ENCODE results near the gene AK2.
"Not testable (repeated sequence)": the region's sequence is repeated elsewhere in the genome, so short reads cannot be mapped to it uniquely, and the experiment has no call there.

AK2 gene

DNA sequence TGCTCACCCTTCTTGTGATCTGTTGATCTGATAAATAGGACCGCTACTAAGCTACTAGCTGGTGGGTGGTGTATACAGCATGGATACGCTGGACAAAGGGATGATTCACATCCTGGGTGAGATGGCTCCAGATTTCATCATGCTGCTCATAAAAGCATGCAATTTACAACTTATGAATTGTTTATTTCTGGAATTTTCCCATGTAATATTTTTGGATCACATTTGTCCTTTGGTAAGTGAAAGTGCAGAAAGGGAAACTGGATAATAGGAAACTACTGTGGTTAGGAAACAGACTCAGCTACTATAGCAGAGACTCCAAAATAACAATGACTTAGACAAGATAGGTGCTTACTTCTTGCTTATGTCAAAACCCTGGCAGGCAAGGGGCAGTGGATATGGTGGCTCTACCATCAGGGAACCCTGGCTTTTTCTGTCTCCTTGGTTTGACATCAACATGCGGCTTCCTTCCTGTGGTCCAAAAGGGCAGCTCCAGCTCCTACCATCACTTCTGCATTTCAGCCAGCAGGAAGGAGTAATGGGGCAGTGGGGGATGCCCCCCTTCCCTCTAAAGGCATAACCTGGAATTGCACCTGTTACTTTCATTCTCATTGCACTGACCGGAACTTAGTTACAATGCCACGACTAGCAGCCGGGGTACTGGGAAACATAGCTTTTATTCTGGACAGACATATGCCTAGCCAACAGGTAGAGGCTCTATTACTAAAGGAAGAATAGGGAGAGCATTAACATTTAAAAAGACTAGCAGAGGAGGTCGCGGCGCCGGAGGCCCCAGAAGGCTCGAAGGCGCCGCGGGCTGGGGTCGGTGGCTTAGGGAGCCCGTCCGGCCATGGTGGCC, 13.8 kb upstream of the AK2 start:
- DNase-seq (ENCODE audit: low spot score) = no peak

DNA sequence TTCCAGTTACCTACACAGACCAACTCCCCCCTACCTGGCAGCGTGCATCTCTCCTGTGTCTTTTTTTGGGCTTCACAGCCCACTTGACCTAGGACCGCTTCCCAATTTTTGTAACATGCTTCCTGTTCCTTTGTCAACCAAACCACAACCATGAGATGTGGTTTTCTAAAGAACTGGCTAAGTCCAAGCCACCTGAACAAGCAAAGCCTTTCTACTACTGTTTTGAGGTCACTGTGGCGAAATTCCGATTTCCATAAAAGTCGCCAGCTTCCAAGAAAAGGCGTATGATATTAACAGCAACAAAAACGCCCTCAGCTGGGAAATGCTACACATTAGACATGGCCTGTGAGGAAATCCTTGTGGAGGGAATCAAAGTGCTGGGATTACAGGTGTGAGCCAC, 12.7 kb upstream of the AK2 start:
- no peak for DNase-seq (ENCODE audit: low spot score)

DNA sequence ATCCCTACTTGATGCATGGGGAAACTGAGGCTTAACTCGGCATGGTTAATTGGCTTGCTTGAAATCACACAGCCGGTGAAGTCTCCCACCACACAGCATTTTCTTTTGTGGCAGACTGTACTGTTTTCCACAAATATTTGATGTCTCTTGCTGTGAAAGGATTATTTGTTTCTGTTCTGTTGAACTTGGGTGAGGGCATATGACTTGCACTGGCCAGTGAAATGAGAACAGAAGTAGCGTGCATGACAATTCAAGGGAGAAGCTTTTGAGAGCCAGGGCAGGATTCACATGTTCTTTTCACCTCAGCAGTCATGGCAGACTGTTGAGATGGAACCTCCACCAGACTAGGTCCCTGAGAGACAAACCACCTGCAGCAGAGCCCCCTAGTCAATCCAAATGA, 11.7 kb upstream of the AK2 start:
- no peak for DNase-seq (ENCODE audit: low spot score)

DNA sequence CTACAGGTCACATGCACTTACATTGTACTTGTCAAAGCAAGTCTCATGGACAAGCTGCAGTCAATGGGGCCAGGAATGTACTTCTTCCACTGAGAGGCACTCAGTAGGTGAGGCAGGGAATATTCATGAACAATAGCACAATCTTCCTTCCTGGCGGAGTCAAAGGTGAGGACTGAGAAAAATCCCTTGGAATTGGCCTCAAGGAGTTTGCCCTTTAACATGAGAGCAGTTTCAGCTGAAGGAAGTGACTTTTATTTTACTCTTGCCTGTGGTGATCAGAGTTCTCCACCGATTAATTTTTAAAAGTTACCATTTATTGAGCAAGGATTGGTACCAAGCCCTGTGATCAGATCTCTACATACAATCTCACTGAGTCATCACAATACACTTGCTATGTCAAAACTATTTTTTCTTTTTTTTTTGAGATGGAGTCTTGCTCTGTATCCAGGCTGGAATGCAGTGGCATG, 11.2 kb upstream of the AK2 start:
- no peak for DNase-seq (ENCODE audit: low spot score)

DNA sequence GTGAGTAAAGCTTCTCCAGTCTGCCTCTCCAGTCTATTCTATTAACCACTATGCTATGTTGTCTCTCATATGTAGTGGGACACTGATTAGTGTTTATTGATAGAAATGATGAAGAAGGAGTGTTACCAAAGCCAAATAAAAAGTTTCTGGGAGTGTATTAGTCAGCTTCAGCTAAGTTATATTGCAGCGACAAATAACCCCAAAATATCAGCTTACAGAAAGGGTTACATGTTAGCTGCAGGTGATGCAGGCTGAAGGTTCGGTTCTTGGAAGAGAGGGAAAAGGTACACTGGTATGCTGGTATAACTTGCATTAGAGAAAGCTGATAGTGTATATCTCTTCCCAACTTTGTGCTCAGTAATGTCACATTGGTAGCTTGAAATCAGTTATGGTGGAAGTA, 10.6 kb upstream of the AK2 start:
- DNase-seq (ENCODE audit: low spot score) = no peak

DNA sequence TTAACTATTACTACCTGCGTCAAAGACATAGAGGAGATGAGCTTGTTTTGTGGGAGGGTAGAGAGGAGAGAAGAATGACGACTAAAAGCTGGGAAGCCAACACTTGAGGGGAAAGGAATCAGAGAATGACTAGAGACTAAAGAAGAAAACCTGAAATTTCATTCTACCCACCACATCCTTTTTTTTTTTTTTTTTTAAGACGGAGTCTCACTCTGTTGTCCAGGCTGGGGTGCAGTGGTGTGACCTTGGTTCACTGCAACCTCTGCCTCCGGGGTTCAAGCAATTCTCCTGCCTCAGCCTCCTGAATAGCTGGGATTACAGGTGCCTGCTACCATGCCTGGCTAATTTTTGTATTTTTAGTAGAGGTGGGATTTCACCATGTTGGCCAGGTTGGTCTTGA, 9.6 kb upstream of the AK2 start:
- not testable (repeated sequence) for DNase-seq (ENCODE audit: low spot score)

DNA sequence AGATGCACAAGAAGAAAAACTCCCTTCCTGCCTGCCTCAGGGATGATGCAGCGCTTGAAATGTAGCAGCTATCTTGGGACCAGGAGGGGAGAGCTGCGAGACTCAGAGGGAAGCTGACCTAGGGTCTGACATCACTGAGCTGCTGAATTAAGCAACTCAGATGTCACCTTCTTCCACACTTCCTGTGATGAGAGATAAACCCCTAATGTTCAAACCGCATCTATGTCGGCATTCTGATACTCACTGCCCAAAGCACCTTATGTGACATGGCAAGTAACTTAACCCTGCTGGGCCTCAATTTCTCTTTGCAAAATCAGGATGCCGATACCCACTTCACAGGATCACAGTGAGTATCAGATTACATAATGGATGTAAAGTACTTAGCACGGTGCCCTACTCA, 9.1 kb upstream of the AK2 start:
- DNase-seq (ENCODE audit: low spot score) = no peak

DNA sequence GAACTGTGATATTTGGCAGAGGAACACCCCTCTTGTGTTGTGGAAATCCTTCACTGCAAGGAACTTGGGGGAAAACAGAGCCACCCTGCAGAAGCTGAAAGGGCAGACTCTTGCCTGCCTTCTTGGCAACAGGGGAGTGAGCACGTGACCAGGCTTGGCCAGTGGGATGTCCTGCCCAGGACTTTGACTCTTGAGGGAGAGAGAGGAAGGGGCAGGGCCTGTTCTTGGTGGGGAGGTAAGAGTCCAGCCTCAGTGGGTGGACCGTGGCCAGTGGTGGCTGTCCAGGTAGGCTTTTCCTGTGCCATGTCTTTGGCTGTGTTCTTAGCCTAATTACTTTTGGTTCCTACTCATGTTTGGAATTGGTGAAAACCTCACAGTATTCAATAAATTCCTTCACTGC, 8.6 kb upstream of the AK2 start:
- no peak for DNase-seq (ENCODE audit: low spot score)

DNA sequence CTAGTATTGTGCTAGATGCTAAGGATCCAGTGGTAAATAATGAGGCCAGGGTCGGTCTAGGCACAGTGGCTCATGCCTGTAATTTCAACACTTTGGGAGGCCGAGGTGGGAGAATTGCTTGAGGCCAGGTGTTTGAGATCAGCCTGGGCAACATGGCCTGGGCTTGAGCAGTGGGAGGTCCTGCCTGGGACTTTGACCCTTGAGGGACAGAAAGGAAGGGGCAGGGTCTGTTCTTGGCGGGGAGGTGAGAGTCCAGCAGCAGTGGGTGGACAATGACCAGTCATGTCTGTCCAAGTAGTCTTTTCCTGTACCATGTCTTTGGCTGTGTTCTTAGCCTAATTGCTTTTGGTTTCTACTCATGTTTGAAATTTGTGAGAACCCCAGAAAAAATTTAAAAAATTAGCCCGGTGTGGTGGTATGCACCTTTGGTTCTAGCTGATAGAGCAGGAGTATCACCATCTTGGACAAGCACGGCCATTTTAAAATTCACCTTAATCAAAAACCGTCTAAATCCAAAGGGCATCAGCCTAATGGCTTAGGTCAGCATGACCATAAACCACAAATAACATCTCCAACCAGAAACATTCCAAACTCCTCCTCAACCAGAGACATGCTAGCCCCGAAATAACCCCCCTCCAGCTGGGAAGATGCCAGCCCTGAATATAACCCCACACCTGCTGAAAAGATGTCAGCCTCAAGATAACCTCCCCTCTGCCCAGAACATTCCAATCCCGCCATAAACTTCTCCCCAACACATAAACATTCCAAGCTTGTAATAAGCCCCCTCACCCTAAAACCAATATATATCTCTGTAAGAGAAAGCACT, 6.8 kb upstream of the AK2 start:
- DNase-seq (ENCODE audit: low spot score) = no peak

DNA sequence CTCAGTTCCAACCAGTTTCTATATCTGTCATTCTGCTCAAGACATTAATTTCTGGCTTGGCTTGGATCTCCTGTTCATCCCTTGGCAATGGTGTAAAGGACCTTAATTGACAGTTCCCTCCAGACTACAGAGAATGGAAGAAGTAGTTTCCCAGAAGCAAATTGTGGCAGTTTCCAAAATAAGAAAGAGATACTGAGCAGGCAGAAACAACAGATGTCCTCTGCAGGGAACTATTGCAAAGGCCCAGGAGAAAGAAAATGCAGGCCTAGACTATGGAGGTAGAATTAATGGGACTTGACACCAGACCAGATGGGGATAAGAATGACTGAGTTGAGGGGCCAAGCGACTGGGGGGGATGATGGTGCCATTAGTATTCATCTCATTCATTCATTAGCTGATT, 6.1 kb upstream of the AK2 start:
- DNase-seq (ENCODE audit: low spot score) = peak; percentile 98

DNA sequence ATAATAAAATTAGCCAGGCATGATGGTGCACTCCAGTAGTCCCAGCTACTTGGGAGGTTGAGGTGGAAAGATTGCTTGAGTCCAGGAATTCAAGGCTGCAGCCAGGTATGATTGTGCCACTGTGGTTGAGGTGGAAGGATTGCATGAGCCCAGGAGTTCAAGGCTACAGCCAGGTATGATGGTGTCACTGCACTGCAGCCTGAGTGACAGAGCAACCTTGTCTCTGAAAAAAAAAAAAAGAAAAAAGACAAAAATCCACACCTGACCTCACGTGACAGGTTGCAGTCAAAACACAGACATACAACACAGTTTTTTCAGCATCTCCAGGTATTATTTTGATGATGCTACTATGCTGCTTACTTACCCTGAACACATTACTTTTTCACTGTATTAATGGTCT, 4.3 kb upstream of the AK2 start:
- no peak for DNase-seq (ENCODE audit: low spot score)

DNA sequence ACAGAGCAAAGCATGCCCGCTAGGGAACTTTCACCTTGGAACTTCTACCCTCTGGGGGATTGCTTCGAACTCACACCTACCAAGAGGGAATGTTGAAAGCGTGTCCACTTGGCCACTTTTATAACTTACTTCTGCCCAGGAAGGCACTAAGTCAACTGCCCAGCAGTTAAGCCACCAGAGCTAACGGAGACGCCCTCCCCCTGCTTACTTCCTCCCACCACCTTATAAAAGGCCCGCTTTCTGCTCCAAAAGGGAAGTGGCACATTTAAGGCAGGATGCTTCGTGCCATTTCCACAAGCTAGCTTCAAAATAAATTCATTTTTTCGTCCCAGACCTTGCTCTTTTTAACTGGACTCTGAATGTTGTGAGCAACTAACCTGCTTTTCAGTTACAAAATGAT, 3.2 kb upstream of the AK2 start:
- no peak for DNase-seq (ENCODE audit: low spot score)

DNA sequence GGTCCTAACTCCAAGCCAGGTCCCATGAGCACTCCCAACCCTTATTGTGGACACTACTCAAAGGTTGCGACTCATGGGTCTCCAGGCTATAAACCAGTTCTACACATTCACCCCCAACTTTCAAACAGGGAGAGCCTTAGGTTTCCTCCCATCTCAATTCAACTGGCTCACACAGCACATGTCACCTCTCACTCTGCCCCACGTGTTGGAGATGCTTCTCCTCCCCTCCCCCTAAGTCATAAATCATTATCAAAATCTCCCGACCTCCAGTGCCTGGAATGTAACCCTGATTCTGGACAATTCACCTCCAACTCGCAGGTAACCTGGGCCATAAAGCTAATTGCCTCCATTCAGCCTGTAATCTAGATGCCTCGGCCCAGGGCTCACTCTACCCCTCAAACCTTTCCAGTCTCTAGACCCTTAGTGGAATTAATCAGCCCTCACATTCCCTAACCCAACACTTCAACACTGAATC, 595 bp downstream of the AK2 start:
- no peak for DNase-seq (ENCODE audit: low spot score)

DNA sequence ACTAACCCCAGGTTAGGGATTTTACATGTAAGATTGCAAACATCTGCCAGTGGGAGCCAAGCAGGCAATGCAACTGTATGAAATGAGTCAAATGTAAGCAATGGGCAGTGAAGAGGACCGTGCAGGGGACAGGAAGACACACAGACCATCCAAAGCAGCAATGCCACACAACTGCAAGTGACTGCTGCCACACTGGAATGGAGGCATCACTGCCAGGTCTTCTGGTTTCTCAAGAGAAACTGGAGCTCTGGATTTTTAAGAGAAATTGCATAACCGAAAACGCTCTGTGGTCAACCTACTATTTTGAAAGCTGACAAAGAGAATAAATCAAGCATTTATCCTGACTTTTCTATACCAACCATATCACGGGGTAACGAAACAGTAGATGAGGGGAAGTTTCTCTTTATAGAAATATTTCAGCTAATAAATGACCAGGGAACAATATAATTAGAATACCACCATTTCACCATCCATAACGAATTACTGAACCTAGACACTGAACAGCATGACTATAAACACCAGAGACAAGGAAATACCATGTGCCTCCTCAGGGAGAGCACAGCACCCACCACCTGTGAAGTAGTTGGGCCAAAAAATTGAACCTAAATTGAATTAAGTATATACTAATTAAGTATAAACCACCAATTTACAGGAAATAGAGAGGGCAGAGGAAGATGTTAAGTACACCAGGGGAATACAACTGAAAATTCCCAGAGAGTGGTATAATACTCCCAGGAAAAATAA, 4.4 kb downstream of the AK2 start:
- no peak for DNase-seq (ENCODE audit: low spot score)

DNA sequence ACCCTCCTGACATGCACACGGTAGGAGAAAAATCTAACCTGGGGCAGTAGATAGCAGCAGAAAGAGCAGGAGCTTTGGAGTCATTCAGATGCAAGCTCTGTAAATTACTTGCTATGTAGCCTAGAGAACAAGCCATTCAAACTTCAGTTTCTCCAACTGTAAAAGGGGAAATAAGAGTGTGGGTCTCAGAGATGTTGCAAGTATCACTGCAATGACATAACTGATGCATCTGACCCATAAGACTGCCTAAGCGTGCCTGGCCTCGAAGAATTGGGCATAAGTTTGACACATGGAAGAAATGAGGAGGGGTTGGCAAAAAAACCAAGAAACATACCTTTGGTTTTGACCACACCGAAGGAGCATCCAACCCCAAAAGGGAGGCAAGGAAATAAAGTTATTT, 5.2 kb downstream of the AK2 start:
- DNase-seq (ENCODE audit: low spot score) = no peak

DNA sequence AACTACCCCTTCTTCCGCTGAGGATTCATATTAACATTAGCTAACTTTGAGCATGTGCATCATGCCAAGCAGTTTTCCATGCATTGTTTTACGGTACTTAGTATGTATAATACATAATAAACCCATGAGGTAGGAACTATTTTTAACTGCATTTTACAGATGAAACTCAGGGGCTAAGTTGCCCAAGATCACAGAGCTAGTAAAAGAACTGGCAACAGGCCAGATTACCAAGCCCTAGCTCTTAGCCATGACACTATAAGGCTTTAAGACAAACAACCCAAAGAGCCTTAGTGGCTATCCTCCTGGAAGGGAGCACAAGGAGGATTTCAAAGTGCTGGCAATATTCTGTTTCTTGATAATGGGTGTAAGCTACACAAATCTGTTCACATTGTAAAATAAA, 6.1 kb downstream of the AK2 start:
- DNase-seq (ENCODE audit: low spot score) = no peak

DNA sequence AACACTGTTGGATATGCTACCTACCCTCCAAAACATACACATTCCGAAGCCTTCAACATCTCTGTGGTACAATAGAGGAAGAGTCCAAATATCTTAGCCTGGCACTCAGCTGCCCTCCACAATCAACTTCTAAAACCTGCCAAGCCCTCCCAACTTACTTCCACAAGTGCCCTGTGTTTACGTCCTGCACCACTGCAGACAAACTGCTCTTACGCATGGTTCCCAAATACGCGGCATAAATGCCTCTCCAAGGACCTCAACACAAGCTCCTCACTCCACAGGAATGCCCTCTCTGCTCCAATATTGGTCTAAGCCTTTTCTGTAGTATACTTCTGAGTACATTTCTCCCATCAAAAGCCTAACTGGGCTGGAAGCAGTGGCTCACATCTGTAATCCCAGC, 6.8 kb downstream of the AK2 start:
- no peak for DNase-seq (ENCODE audit: low spot score)

DNA sequence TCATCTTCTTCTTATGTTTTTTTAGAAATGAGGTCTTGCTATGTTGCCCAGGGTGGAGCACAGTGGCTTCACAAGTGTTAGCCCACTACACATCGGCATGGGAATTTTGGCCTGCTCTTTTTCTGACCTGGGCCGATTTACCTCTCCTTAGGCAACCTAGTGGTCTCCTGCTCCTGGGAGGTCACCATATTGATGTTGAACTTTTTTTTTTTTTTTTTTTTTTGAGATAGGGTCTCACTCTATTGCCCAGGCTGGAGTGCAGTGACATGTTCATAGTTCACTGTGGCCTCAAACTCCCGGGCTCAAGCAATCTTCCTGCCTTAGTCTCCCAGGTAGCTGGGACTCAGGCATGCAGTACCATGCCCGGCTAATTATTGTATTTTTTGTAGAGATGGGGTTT, 7.5 kb downstream of the AK2 start:
- no peak for DNase-seq (ENCODE audit: low spot score)

DNA sequence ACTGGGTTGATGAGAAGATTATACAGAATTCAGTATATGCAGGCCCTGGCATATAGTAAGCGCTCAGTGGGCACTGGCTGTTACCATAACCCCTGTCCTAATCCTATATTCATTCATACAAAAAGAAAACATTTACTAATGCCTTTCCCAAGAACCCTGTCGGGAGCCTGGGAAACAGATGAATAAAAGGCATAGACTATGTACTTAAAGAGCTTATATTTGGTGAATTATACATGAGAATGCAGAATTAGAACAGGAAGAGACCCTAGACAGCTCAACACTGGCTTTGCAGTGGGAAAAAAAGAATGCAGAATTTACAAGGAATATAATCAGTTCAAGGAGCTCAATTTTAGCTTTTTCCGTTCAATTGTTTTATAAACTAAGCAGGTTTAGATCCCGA, 10.9 kb downstream of the AK2 start:
- no peak for DNase-seq (ENCODE audit: low spot score)

DNA sequence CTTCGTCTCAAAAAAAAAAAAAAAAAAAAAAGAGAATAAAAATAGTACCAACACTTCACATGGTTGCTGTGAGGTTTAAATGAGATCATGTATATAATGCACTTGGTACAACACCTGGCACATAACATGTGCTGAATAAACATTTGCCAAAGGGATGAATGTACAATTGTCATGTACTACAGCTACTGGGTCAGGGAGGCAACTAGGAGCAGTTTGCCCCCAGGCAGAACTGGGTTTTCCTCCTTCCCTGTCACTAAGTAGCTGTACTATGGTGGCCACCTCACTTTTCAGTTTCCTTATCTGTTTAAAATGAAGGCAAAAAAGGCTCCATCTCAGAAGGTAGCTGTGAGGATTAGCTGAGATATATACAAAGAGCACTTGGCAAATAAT, 11.5 kb downstream of the AK2 start:
- no peak for DNase-seq (ENCODE audit: low spot score)

DNA sequence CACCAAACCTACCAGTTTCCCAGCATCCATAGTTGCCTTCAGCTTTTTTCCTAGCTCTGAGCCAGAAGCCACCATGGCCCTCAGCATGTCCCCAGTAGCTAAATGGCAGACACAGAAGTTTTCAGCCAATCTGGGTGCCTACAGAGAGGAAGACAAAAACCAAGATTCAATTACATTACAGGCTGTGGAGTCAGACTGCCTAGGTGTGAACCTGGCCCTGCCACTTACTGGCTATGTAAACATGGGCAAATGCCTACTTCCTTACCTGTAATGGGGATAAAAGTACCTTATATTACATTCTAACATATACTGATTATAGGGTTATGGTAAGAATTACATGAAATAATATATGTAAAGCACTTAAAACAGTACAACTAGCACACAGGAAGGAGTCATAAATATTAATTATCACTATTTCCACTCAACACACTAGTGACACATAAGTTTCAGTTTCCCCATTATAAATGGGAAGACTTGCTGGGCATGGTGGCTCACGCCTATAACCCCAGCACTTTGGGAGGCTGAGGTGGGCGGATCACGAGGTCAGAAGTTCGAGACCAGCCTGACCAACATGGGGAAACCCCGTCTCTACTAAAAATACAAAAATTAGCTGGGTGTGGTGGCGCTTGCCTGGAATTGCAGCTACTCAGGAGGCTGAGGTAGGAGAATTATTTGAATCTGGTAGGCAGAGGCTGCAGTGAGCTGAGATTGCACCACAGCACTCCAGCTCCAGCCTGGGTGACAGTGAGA, 12.1 kb downstream of the AK2 start:
- DNase-seq (ENCODE audit: low spot score) = not testable (repeated sequence)
